Right renal cortex interstitium (tissue), 3 donors: Measurements from ENCODE around the gene GID4. TPM values are rescaled to one million over a fixed set of nuclear protein-coding genes. Genes with fewer than 3 reads are reported as not detected.

Experiments used
- DNase-seq, 3 donors: peaks; one replicate each; pipeline ENCODE4 v3.0.0-alpha.2; 2013; ENCODE audit warnings: low read depth in 3 of 3, low spot score in 2 of 3
- polyA plus RNA-seq, 3 donors: library from polyadenylated mRNA; unstranded; fragments of 120-200 nt; gene quantifications; one replicate each; pipeline ENCODE4 v1.2.1, GENCODE V29; 2013; ENCODE audit not compliant: insufficient read length in 3 of 3

Gene GID4
- polyA plus RNA-seq, 3 donors = 12.7 to 15.2 (median 13.7) TPM

- DNase-seq = no peak
Observed at GRCh38 chr17:18041776-18042175, 2.6 kb downstream of the GID4 start.

- DNase-seq = no peak
Observed at GRCh38 chr17:18042983-18043382, 3.8 kb downstream of the GID4 start.

GRCh38 chr17:18043491-18043890 lies 4.3 kb downstream of the GID4 start:
- no peak for DNase-seq

GRCh38 chr17:18044609-18045008 lies 5.4 kb downstream of the GID4 start:
- DNase-seq = no peak

- no peak for DNase-seq
Observed at GRCh38 chr17:18045691-18046350, 6.6 kb downstream of the GID4 start.

- no peak for DNase-seq
Observed at GRCh38 chr17:18055597-18055996, 16.4 kb downstream of the GID4 start.

- no peak for DNase-seq
Observed at GRCh38 chr17:18056214-18056613, 17.0 kb downstream of the GID4 start.

- no peak for DNase-seq
Observed at GRCh38 chr17:18059283-18059682, 20.1 kb downstream of the GID4 start.

GRCh38 chr17:18064053-18064452 lies 24.8 kb downstream of the GID4 start:
- no peak for DNase-seq

GRCh38 chr17:18065546-18065945 lies 26.3 kb downstream of the GID4 start:
- no peak for DNase-seq

- no peak for DNase-seq
Observed at GRCh38 chr17:18066866-18067265, 27.7 kb downstream of the GID4 start.

GRCh38 chr17:18069101-18069500 lies 29.9 kb downstream of the GID4 start:
- no peak for DNase-seq

- DNase-seq = peak in 2 of 3 donors; percentile 23 to 51
Observed at GRCh38 chr17:18070861-18071340, 31.7 kb downstream of the GID4 start.

- DNase-seq = no peak
Observed at GRCh38 chr17:18071751-18072150, 32.5 kb downstream of the GID4 start.

- DNase-seq = no peak
Observed at GRCh38 chr17:18074566-18075272, 35.5 kb downstream of the GID4 start.

- no peak for DNase-seq
Observed at GRCh38 chr17:18076936-18077335, 37.7 kb downstream of the GID4 start.

- no peak for DNase-seq
Observed at GRCh38 chr17:18079543-18079942, 40.3 kb downstream of the GID4 start.

- DNase-seq = no peak
Observed at GRCh38 chr17:18084256-18084655, 45.0 kb downstream of the GID4 start.

GRCh38 chr17:18087610-18088491 lies 48.6 kb downstream of the GID4 start, which contains the start of gene DRG2:
Gene DRG2 (plus strand): TSS chr17:18087948. CDS start chr17:18088024, 76 bp downstream.
- DNase-seq = peak; percentile 80 to 90 (median 80)

- DNase-seq = no peak
Observed at GRCh38 chr17:18089613-18090012, 50.4 kb downstream of the GID4 start.
